SH-SY5Y (cell line): Measurements from ENCODE around the gene AOC3.

Experiments
- GATA2 ChIP-seq: IDR thresholded peaks from 2 replicates; pipeline ENCODE4 v1.6.1; 2011; ENCODE audit warnings: mild to moderate bottlenecking, low read depth, low read length
- GATA3 ChIP-seq: IDR thresholded peaks from 2 replicates; pipeline ENCODE4 v1.6.1; 2011; ENCODE audit warnings: low read depth, mild to moderate bottlenecking, low read length, moderate library complexity

DNA sequence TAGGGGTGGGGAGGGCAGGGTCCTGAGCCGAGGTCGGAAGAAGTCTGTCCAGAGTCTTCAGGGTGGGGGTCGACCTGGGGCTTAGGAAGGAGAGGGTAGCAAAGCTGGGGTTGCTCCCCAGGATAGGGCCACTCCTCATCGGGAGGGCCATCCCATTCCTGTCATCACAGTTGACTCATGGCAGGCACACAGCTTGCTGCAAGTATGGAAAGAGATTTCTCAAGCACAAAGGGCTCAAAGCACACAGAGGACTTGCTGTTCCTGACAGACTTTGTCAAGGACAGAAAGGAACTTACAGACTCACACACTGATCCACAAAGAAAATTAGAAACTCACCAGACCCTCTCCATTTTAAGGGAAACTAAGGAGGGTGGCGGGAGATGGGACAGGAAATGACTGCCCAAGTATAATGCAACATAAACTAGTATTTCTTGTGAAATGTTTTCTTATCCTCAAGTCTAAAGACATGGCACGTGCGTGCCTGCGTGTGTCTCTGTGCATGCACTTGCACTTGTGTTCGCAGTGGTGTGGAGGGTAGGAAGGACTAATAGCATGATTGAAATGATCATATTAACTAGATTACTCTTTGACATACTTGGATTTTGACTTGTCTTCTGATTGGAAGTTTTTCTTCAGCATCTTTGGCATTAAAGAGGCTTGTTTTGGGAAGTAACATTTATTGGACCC, 4.3 kb upstream of the AOC3 start:
- TF ChIP-seq GATA3, result no peak
- no peak for TF ChIP-seq GATA2
